Measurements from ENCODE around the gene CORO7.
"Not testable (repeated sequence)": the region's sequence is repeated elsewhere in the genome, so short reads cannot be mapped to it uniquely, and the experiment has no call there.

CORO7 gene

GRCh38 chr16:4336701-4337539 is 79.5 kb downstream of the CORO7 start:
- no peak for DNase-seq (ENCODE audit: low spot score)

- DNase-seq (ENCODE audit: low spot score) = no peak
Measured at GRCh38 chr16:4334724-4335495, 81.5 kb downstream of the CORO7 start.

- DNase-seq (ENCODE audit: low spot score) = not testable (repeated sequence)
Measured at GRCh38 chr16:4333714-4334113, 82.7 kb downstream of the CORO7 start.

GRCh38 chr16:4333308-4333638 is 83.1 kb downstream of the CORO7 start:
- DNase-seq (ENCODE audit: low spot score) = no peak

GRCh38 chr16:4332623-4333307 is 83.6 kb downstream of the CORO7 start:
- DNase-seq (ENCODE audit: low spot score) = no peak

GRCh38 chr16:4332083-4332482 is 84.3 kb downstream of the CORO7 start:
- no peak for DNase-seq (ENCODE audit: low spot score)

GRCh38 chr16:4330277-4330874 is 86.0 kb downstream of the CORO7 start:
- DNase-seq (ENCODE audit: low spot score) = peak; percentile 71

GRCh38 chr16:4328782-4329775 is 87.3 kb downstream of the CORO7 start:
- no peak for DNase-seq (ENCODE audit: low spot score)

- peak; percentile 47 for DNase-seq (ENCODE audit: low spot score)
Measured at GRCh38 chr16:4328046-4328781, 88.2 kb downstream of the CORO7 start.

GRCh38 chr16:4327386-4328045 is 88.9 kb downstream of the CORO7 start:
- no peak for DNase-seq (ENCODE audit: low spot score)

- no peak for DNase-seq (ENCODE audit: low spot score)
Measured at GRCh38 chr16:4325253-4325758, 91.1 kb downstream of the CORO7 start.

GRCh38 chr16:4324492-4325252 is 91.7 kb downstream of the CORO7 start:
- no peak for DNase-seq (ENCODE audit: low spot score)

GRCh38 chr16:4323845-4324488 is 92.4 kb downstream of the CORO7 start:
- DNase-seq (ENCODE audit: low spot score) = no peak

- no peak for DNase-seq (ENCODE audit: low spot score)
Measured at GRCh38 chr16:4323071-4323844, 93.1 kb downstream of the CORO7 start.

- DNase-seq (ENCODE audit: low spot score) = no peak
Measured at GRCh38 chr16:4322121-4323052, 94.0 kb downstream of the CORO7 start.

Data from CD4-positive, alpha-beta T cell treated with Interleukin-2 at 100 ng/mL for 4 hours (primary cell).